Measurements from ENCODE around the gene SECISBP2. TPM values are rescaled to one million over a fixed set of nuclear protein-coding genes. Genes with fewer than 3 reads are reported as not detected.

The SECISBP2 gene
- total and polyA plus RNA-seq, 11 donors = 13.0 to 27.5 (median 15.5) TPM

- Histone ChIP-seq H3K36me3 (peaks cover 0 to 100% (median 98%) of the 10 kb centered on the region in 9 donors), H3K27me3 (no peaks in the 10 kb centered on the region), H3K27ac (peak overlapping the region in 1 of 12 donors; percentile 65), H3K4me1 (peaks cover 0 to 30% (median 7%) of the 10 kb centered on the region in 12 donors), H3K9me3 (no peaks in the 10 kb centered on the region), H3K4me3 (no peak overlapping the region)
- intact Hi-C loops (cut with DNase I) = loop anchor here in 2 of 10 donors (10.0 kb wide), 1 partner anchor 192 kb away; no protein-coding TSS in a partner anchor
- no peak for TF ChIP-seq POLR2A (IDR thresholded peaks at IDR 0.05)
- TF ChIP-seq CTCF (IDR thresholded peaks at IDR 0.05) = no peak
- 64 to 75% (median 71%) methylated on average over 7 to 8 of the region's 8 CpGs for WGBS, 4 donors
- ATAC-seq (no peak), DNase-seq (no peak)
Observed at GRCh38 chr9:89352874-89353649, 34.8 kb downstream of the SECISBP2 start.

- no peaks in the 10 kb centered on the region for H3K27me3 ChIP-seq
- no peaks in the 10 kb centered on the region for H3K9me3 ChIP-seq
- TF ChIP-seq POLR2A (IDR thresholded peaks at IDR 0.05) (no peak), CTCF (IDR thresholded peaks at IDR 0.05) (no peak)
- DNase-seq (no peak), ATAC-seq (peak in 1 of 4 donors; percentile 38)
- WGBS, 4 donors = 66 to 76% (median 72%) methylated on average over 3 of the region's 3 CpGs
- no peak overlapping the region for H3K4me3 ChIP-seq
- no peak overlapping the region for H3K27ac ChIP-seq
- peaks cover 0 to 100% (median 98%) of the 10 kb centered on the region in 9 donors for H3K36me3 ChIP-seq
- peaks cover 0 to 39% (median 11%) of the 10 kb centered on the region in 12 donors for H3K4me1 ChIP-seq
- intact Hi-C loops (cut with DNase I) = loop anchor here in 2 of 10 donors (10.0 kb wide), 1 partner anchor 191 kb away; no protein-coding TSS in a partner anchor
Observed at GRCh38 chr9:89353989-89354388, 35.7 kb downstream of the SECISBP2 start.

- peaks cover 0 to 100% (median 98%) of the 10 kb centered on the region in 9 donors for H3K36me3 ChIP-seq
- TF ChIP-seq POLR2A (IDR thresholded peaks at IDR 0.05) (no peak), CTCF (IDR thresholded peaks at IDR 0.05) (no peak)
- no peak overlapping the region for H3K4me3 ChIP-seq
- WGBS, 4 donors = 91 to 98% (median 95%) methylated on average over 5 to 6 of the region's 6 CpGs
- no peaks in the 10 kb centered on the region for H3K9me3 ChIP-seq
- ATAC-seq (no peak), DNase-seq (no peak)
- no peak overlapping the region for H3K27ac ChIP-seq
- peaks cover 0 to 44% (median 16%) of the 10 kb centered on the region in 12 donors for H3K4me1 ChIP-seq
- intact Hi-C loops (cut with DNase I) = loop anchor here in 2 of 10 donors (10.0 kb wide), 1 partner anchor 190 kb away; no protein-coding TSS in a partner anchor
- H3K27me3 ChIP-seq = no peaks in the 10 kb centered on the region
Observed at GRCh38 chr9:89354471-89354870, 36.2 kb downstream of the SECISBP2 start.

- ATAC-seq = no peak
- no peaks in the 10 kb centered on the region for H3K27me3 ChIP-seq
- H3K4me1 ChIP-seq = peaks cover 0 to 53% (median 27%) of the 10 kb centered on the region in 12 donors
- no peaks in the 10 kb centered on the region for H3K9me3 ChIP-seq
- intact Hi-C loops (cut with DNase I) = loop anchor here in 2 of 10 donors (10.0 kb wide), 1 partner anchor 188 kb away; no protein-coding TSS in a partner anchor
- TF ChIP-seq POLR2A (IDR thresholded peaks at IDR 0.05) (no peak), CTCF (IDR thresholded peaks at IDR 0.05) (no peak)
- peaks cover 0 to 100% (median 98%) of the 10 kb centered on the region in 9 donors for H3K36me3 ChIP-seq
- no peak for DNase-seq
- H3K27ac ChIP-seq = no peak overlapping the region
- no peak overlapping the region for H3K4me3 ChIP-seq
- WGBS, 4 donors = 92 to 97% (median 93%) methylated on average over 2 of the region's 2 CpGs
Observed at GRCh38 chr9:89356782-89357181, 38.5 kb downstream of the SECISBP2 start.

All from heart left ventricle (tissue), 16 donors.